ENCODE measurements around the gene MMP7. TPM values are rescaled to one million over a fixed set of nuclear protein-coding genes. Genes with fewer than 3 reads are reported as not detected.

Gene MMP7
- total RNA-seq, 1 experiment from 2014 or later, result 0.61 TPM

DNA sequence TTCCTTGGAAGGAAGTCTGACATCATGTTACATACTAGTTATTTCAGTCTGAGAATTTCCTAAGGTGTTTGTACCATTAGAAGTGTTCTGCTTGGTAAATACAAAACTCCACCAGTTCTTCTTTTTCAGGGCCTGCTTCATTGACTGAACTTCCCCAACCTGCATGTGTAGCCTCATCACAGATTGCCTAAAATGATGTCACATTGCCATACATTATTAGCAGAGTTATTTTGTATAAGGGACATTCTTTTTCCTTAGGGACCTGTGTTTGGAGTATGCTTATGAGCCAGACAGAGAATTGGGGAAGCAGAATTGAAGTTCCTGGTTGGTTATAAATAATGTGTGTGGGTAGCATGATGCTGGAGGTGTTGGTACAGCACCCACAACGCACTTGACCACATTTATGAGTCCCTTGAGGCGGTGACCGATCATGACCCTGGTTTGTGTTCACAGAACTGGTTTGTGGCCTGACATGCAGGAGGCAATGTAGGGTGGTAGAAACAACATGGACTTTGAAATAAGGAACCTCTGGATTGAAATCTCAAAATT lies 16.4 kb upstream of the MMP7 start:
- H3K9me3 ChIP-seq (ENCODE audit: control insufficient read depth in 1 of 2, insufficient read depth in 1 of 2, low read depth in 1 of 2, low read length in 2 of 2), result no peaks in the 10 kb centered on the region
- no peaks in the 10 kb centered on the region for H3K36me3 ChIP-seq (ENCODE audit: control insufficient read depth in 1 of 2, insufficient read depth in 2 of 2, low read length in 2 of 2)
- no peaks in the 10 kb centered on the region for H4K20me1 ChIP-seq (ENCODE audit: insufficient read depth)
- ATAC-seq, result no peak
- no peaks in the 10 kb centered on the region for H3K79me2 ChIP-seq (ENCODE audit: insufficient read depth, low read length)
- no TSS peak for BruUV-seq (replicated peaks)
- peaks cover 12 to 37% of the 10 kb centered on the region in 2 experiments for H3K4me1 ChIP-seq (ENCODE audit: control insufficient read depth in 1 of 2, insufficient read depth in 2 of 2, low read length in 2 of 2)
- ChIA-PET RAD21 (ENCODE audit: low non-redundant PET in 1 of 2, low total read pairs in 2 of 2, uncharacterized antibody in 2 of 2, unreplicated experiment in 2 of 2) (no interaction called here), CTCF (interaction anchor here (1.0 kb wide), 1 partner anchor 180 kb away, joined by 3 read pairs; no protein-coding TSS in a partner anchor), POLR2A (no interaction called here)
- TF ChIP-seq SIN3A (IDR thresholded peaks at IDR 0.05; ENCODE audit: low read depth), result no peak
- H3K27me3 ChIP-seq (ENCODE audit: insufficient read depth, low read length), result no peaks in the 10 kb centered on the region
- DNase-seq (ENCODE audit: low read depth, low spot score), result no peak
- H3K9me2 ChIP-seq (ENCODE audit: insufficient read depth), result no peaks in the 10 kb centered on the region
- no peak overlapping the region for H3K27ac ChIP-seq (ENCODE audit: low read depth, low read length)
- no peak overlapping the region for H3K4me2 ChIP-seq (ENCODE audit: low read length)
- intact Hi-C loops (cut with micrococcal nuclease), result no loop called here
- H3K9ac ChIP-seq (ENCODE audit: low read length), result no peak overlapping the region
- H2AFZ ChIP-seq (ENCODE audit: low read depth, low read length, poor library complexity, severe bottlenecking), result peak overlapping the region; percentile 20
- H3K4me3 ChIP-seq (replicated peaks in 1 of 2; ENCODE audit: low read depth in 1 of 2, low read length in 2 of 2), result no peak overlapping the region

DNA sequence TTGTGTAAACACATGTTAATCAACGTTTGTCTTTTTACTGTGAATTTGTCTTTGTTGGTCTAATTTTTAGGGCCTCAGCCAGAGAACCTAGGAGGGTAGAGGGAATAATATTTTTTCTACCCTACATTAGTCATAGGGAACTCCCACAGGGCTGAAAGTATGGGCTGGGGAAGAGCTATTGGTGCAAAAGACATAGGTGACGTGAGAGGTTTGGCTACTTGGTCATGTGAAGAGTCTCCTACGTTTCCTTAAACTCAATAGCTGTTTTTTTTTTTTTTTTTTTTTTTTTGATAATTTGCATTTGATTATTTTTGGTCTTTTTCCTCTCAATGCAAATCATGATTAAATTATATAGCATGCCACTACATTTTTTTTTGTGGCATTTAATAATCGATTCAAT lies 15.9 kb upstream of the MMP7 start:
- ChIA-PET CTCF (interaction anchor here (1.0 kb wide), 1 partner anchor 180 kb away, joined by 3 read pairs; no protein-coding TSS in a partner anchor), POLR2A (no interaction called here), RAD21 (ENCODE audit: low non-redundant PET in 1 of 2, low total read pairs in 2 of 2, uncharacterized antibody in 2 of 2, unreplicated experiment in 2 of 2) (interaction anchor here in 1 of 2 experiments (1.0 kb wide), 1 partner anchor 67 kb away, joined by 3 read pairs; no protein-coding TSS in a partner anchor)
- Histone ChIP-seq H3K9me3 (ENCODE audit: control insufficient read depth in 1 of 2, insufficient read depth in 1 of 2, low read depth in 1 of 2, low read length in 2 of 2) (no peaks in the 10 kb centered on the region), H3K4me3 (replicated peaks in 1 of 2; ENCODE audit: low read depth in 1 of 2, low read length in 2 of 2) (no peak overlapping the region), H3K4me2 (ENCODE audit: low read length) (no peak overlapping the region), H4K20me1 (ENCODE audit: insufficient read depth) (no peaks in the 10 kb centered on the region), H3K27me3 (ENCODE audit: insufficient read depth, low read length) (no peaks in the 10 kb centered on the region), H3K9me2 (ENCODE audit: insufficient read depth) (no peaks in the 10 kb centered on the region), H3K36me3 (ENCODE audit: control insufficient read depth in 1 of 2, insufficient read depth in 2 of 2, low read length in 2 of 2) (no peaks in the 10 kb centered on the region), H3K4me1 (ENCODE audit: control insufficient read depth in 1 of 2, insufficient read depth in 2 of 2, low read length in 2 of 2) (peaks cover 6 to 31% of the 10 kb centered on the region in 2 experiments; a peak in 3 of 4 replicates), H3K9ac (ENCODE audit: low read length) (no peak overlapping the region), H2AFZ (ENCODE audit: low read depth, low read length, poor library complexity, severe bottlenecking) (peak overlapping the region; percentile 20), H3K27ac (ENCODE audit: low read depth, low read length) (no peak overlapping the region), H3K79me2 (ENCODE audit: insufficient read depth, low read length) (no peaks in the 10 kb centered on the region)
- TF ChIP-seq ELF1 (IDR thresholded peaks at IDR 0.05; ENCODE audit: borderline replicate concordance, low read depth) (no peak), SRF (IDR thresholded peaks at IDR 0.05; ENCODE audit: low read depth) (no peak), CBX3 (IDR thresholded peaks at IDR 0.05; ENCODE audit: low read depth) (no peak), EGR1 (IDR thresholded peaks at IDR 0.05; ENCODE audit: low read depth) (no peak)
- TF ChIP-seq, protein P1, sequence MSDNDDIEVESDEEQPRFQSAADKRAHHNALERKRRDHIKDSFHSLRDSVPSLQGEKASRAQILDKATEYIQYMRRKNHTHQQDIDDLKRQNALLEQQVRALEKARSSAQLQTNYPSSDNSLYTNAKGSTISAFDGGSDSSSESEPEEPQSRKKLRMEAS (IDR thresholded peaks at IDR 0.05), result no peak
- TF ChIP-seq, protein P2, sequence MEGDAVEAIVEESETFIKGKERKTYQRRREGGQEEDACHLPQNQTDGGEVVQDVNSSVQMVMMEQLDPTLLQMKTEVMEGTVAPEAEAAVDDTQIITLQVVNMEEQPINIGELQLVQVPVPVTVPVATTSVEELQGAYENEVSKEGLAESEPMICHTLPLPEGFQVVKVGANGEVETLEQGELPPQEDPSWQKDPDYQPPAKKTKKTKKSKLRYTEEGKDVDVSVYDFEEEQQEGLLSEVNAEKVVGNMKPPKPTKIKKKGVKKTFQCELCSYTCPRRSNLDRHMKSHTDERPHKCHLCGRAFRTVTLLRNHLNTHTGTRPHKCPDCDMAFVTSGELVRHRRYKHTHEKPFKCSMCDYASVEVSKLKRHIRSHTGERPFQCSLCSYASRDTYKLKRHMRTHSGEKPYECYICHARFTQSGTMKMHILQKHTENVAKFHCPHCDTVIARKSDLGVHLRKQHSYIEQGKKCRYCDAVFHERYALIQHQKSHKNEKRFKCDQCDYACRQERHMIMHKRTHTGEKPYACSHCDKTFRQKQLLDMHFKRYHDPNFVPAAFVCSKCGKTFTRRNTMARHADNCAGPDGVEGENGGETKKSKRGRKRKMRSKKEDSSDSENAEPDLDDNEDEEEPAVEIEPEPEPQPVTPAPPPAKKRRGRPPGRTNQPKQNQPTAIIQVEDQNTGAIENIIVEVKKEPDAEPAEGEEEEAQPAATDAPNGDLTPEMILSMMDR (IDR thresholded peaks at IDR 0.05 in 2 of 3, conservative IDR thresholded peaks at IDR 0.05 in 1 of 3; ENCODE audit: borderline replicate concordance in 1 of 3, insufficient read depth in 1 of 3, low read depth in 2 of 3, low read length in 2 of 3), result no peak
- no peak for ATAC-seq
- no TSS peak for BruUV-seq (replicated peaks)
- intact Hi-C loops (cut with micrococcal nuclease), result no loop called here
- no peak for DNase-seq (ENCODE audit: low read depth, low spot score)
